OCI-LY1 (cell line): ENCODE results near the gene GSC2.

Experiments
- EZH2 ChIP-seq: fragments of 200-600 bp; sonication (generic), shearing (Covaris generic); IDR thresholded peaks from 2 replicates; pipeline ENCODE4 v1.8.0; 2017; ENCODE audit warnings: borderline replicate concordance, mixed run types, mild to moderate bottlenecking, antibody characterized with exemption, low read length, moderate library complexity, mixed read lengths
- TF ChIP-seq, protein P1 (sequence below): fragments of 200-600 bp; sonication (generic), shearing (Covaris generic); IDR thresholded peaks from 2 replicates; pipeline ENCODE4 v1.5.1; 2017; ENCODE audit warnings: mild to moderate bottlenecking, antibody characterized with exemption, low read length, moderate library complexity, mixed read lengths

DNA sequence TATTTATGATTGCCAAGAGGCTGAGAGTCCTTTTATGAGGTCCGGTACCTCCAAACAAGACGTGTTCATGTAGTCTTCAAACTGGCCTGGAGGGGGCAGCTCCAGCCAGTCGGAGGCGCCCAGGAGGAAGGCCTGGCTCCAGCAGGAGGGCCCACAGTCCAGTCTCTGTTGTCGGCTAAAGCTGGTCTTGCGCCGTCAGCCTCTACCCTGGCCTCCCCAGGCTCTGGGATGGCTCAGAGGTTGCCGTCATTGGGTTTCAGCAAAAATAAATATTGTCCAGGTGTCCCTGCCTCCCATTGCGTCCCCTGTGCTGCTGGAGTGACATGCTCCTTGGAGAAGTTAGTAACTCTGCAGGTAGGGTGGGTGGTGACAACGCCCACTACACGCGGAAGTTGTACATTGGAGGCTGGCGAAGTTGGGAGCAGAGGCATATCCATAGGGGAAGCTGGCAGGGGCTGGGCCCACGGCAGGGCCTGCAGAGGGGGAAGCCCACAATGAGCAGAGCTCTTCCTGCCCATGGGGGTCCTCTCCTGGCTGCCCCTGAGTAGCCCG lies 29.5 kb upstream of the GSC2 start:
- TF ChIP-seq, protein P1, sequence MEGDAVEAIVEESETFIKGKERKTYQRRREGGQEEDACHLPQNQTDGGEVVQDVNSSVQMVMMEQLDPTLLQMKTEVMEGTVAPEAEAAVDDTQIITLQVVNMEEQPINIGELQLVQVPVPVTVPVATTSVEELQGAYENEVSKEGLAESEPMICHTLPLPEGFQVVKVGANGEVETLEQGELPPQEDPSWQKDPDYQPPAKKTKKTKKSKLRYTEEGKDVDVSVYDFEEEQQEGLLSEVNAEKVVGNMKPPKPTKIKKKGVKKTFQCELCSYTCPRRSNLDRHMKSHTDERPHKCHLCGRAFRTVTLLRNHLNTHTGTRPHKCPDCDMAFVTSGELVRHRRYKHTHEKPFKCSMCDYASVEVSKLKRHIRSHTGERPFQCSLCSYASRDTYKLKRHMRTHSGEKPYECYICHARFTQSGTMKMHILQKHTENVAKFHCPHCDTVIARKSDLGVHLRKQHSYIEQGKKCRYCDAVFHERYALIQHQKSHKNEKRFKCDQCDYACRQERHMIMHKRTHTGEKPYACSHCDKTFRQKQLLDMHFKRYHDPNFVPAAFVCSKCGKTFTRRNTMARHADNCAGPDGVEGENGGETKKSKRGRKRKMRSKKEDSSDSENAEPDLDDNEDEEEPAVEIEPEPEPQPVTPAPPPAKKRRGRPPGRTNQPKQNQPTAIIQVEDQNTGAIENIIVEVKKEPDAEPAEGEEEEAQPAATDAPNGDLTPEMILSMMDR: peak; percentile 76
- no peak for TF ChIP-seq EZH2
